Testis (tissue), 3 donors: Measurements from ENCODE around the gene CACNA2D3. TPM values are rescaled to one million over a fixed set of nuclear protein-coding genes. Genes with fewer than 3 reads are reported as not detected.

ENCODE experiments used
- DNase-seq: peaks from one replicate; pipeline ENCODE4 v3.0.0-alpha.2; 2019
- H3K27ac ChIP-seq, 2 donors: fragments of 200-600 bp; sonication (generic); one replicate each; pipeline ENCODE4 v1.5.1; 2019
- H3K27me3 ChIP-seq: fragments of 200-600 bp; sonication (generic); one replicate; pipeline ENCODE4 v1.5.1; 2019
- H3K36me3 ChIP-seq: fragments of 200-600 bp; sonication (generic); one replicate; pipeline ENCODE4 v1.5.1; 2017; ENCODE audit warnings: low read depth; ENCODE audit errors: missing control alignments
- H3K4me1 ChIP-seq: fragments of 200-600 bp; sonication (generic); one replicate; pipeline ENCODE4 v1.5.1; 2019
- H3K4me3 ChIP-seq, 2 donors: fragments of 200-600 bp; sonication (generic); one replicate each; pipeline ENCODE4 v1.5.1; 2017 to 2019
- H3K9me3 ChIP-seq: fragments of 200-600 bp; sonication (generic); one replicate; pipeline ENCODE4 v1.5.1; 2017
- POLR2A ChIP-seq: fragments of 450-650 bp; IDR thresholded peaks from one replicate; pipeline ENCODE4 v1.6.1; 2017; ENCODE audit warnings: antibody characterized with exemption, mild to moderate bottlenecking, moderate library complexity
- WGBS, 2 donors: methylation state at CpG; one replicate each; pipeline ENCODE4 v1.1.5; 2018; 5-methylcytosine and 5-hydroxymethylcytosine counted together
- intact Hi-C: fragments of 100-400 bp; cut with DNase I; formaldehyde crosslinking; loops from one replicate; pipeline ENCODE4 v1.15.1; 2023; ENCODE audit warnings: low total_unique reads
- polyA plus RNA-seq: library from polyadenylated mRNA; stranded (reverse); fragments of 350-450 nt; fragmentation: Illumina TruSeq; extraction: RNeasy Lipid Tissue Mini Kit (QIAGEN cat#74804); gene quantifications from one replicate; pipeline ENCODE4 v1.2.3, GENCODE V29; 2014; ENCODE audit warnings: low read depth, low replicate concordance; ENCODE audit not compliant: insufficient read depth
- total RNA-seq, 2 donors: library from RNA; depleted of rRNA; stranded (reverse); fragments of >200 nt; gene quantifications; one replicate each; pipeline ENCODE4 v1.2.3, GENCODE V29; 2016
- TF ChIP-seq, protein P1 (sequence below), 3 experiments: fragments of 450-650 bp in 2 of 3; fragments of 200-600 bp in 1 of 3; sonication (generic) in 1 of 3; IDR thresholded peaks; one replicate each; pipeline ENCODE4 v1.5.1; 2016 to 2019; ENCODE audit warnings: antibody characterized with exemption in 3 of 3, mild to moderate bottlenecking in 2 of 3, moderate library complexity in 1 of 3

CACNA2D3 gene
- total and polyA plus RNA-seq, 3 donors from 2014 or later: 10.1 to 16.5 (median 11.2) TPM

DNA sequence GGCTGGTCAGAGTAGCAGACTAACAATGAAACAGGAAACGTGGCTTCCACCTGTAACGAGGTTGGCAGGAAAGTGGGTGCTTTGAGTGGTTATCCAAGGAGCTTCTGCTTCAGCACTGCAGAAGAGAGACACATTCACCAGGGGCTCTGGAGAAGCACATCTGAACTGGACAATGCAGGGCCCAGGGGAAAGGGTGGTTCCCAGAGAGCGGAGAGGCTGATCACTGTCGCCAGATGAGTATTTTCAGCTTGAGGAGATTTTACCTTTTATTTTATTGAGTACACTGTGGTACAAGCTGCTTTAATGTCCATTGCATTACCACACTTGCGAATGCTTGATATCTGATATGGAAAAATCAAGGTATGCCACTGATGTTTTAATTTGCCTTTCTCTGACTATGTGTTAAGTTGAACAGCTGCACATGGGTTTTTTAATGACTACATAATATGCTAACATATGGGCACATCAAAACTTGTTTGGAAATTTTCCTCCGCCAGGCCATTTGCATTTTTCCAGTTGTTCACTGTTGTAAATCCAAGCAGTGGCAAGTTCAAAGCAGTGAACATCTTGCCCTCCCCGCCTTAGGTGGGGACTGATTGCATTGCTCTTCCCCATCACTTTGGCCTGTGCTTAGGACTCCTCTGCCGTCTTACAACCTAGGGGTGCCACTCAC lies 753.4 kb downstream of the CACNA2D3 start:
- H3K36me3 ChIP-seq: no peaks in the 10 kb centered on the region
- no peaks in the 10 kb centered on the region for H3K9me3 ChIP-seq
- no peak overlapping the region for H3K4me3 ChIP-seq
- no peak for DNase-seq
- WGBS, 2 donors: 88 to 90% methylated on average over 8 of the region's 8 CpGs
- TF ChIP-seq, protein P1, sequence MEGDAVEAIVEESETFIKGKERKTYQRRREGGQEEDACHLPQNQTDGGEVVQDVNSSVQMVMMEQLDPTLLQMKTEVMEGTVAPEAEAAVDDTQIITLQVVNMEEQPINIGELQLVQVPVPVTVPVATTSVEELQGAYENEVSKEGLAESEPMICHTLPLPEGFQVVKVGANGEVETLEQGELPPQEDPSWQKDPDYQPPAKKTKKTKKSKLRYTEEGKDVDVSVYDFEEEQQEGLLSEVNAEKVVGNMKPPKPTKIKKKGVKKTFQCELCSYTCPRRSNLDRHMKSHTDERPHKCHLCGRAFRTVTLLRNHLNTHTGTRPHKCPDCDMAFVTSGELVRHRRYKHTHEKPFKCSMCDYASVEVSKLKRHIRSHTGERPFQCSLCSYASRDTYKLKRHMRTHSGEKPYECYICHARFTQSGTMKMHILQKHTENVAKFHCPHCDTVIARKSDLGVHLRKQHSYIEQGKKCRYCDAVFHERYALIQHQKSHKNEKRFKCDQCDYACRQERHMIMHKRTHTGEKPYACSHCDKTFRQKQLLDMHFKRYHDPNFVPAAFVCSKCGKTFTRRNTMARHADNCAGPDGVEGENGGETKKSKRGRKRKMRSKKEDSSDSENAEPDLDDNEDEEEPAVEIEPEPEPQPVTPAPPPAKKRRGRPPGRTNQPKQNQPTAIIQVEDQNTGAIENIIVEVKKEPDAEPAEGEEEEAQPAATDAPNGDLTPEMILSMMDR (IDR thresholded peaks at IDR 0.05): no peak
- no peak for TF ChIP-seq POLR2A
- no peak overlapping the region for H3K27ac ChIP-seq
- no peaks in the 10 kb centered on the region for H3K27me3 ChIP-seq
- H3K4me1 ChIP-seq: no peaks in the 10 kb centered on the region
- intact Hi-C loops: no loop called here

- Histone ChIP-seq H3K27ac (no peak overlapping the region), H3K36me3 (no peaks in the 10 kb centered on the region), H3K27me3 (no peaks in the 10 kb centered on the region), H3K4me1 (no peaks in the 10 kb centered on the region), H3K4me3 (no peak overlapping the region), H3K9me3 (no peaks in the 10 kb centered on the region)
- DNase-seq: no peak
- TF ChIP-seq, protein P1 (IDR thresholded peaks at IDR 0.05): no peak
- TF ChIP-seq POLR2A: no peak
- WGBS, 2 donors: 93 to 94% methylated on average over 5 of the region's 5 CpGs
- intact Hi-C loops: no loop called here
Measured at GRCh38 chr3:54876694-54877093, 754.3 kb downstream of the CACNA2D3 start.

DNA sequence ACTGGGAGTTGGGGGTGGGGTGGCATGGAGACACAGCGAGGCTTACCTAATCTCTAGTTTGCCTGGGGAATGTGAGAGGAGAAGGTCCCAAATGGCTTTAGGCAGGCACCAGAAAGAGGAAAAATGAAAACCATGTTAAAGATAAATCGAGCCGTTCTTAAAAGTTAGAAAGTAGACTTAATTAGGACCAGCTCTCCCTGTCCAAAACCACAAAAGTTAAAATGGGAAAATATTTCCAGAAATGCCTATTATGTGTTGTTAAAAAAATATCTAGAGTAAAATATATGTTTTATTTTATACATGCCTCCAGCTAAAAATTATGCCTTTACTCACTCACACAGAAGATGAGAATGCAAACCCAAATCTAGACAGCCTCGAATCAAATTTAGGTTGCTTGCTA lies 755.4 kb downstream of the CACNA2D3 start:
- intact Hi-C loops: no loop called here
- H3K4me3 ChIP-seq: no peak overlapping the region
- no peaks in the 10 kb centered on the region for H3K9me3 ChIP-seq
- 71 to 83% methylated on average over 4 of the region's 4 CpGs for WGBS, 2 donors
- H3K4me1 ChIP-seq: no peaks in the 10 kb centered on the region
- DNase-seq: no peak
- TF ChIP-seq, protein P1 (IDR thresholded peaks at IDR 0.05): no peak
- TF ChIP-seq POLR2A: no peak
- H3K27ac ChIP-seq: no peak overlapping the region
- H3K36me3 ChIP-seq: no peaks in the 10 kb centered on the region
- no peaks in the 10 kb centered on the region for H3K27me3 ChIP-seq

GRCh38 chr3:54878145-54878544 lies 755.8 kb downstream of the CACNA2D3 start:
- no peak overlapping the region for H3K27ac ChIP-seq
- no peaks in the 10 kb centered on the region for H3K4me1 ChIP-seq
- no peaks in the 10 kb centered on the region for H3K27me3 ChIP-seq
- WGBS, 2 donors: 61 to 80% methylated on average over 7 of the region's 7 CpGs
- H3K9me3 ChIP-seq: no peaks in the 10 kb centered on the region
- H3K4me3 ChIP-seq: no peak overlapping the region
- no peaks in the 10 kb centered on the region for H3K36me3 ChIP-seq
- intact Hi-C loops: no loop called here
- TF ChIP-seq POLR2A: no peak
- TF ChIP-seq, protein P1 (IDR thresholded peaks at IDR 0.05): no peak
- DNase-seq: no peak
